GM12878 (cell line): ENCODE results near the gene PMS1. TPM values are rescaled to one million over a fixed set of nuclear protein-coding genes. Genes with fewer than 3 reads are reported as not detected.

Source experiments
- ATAC-seq: fragments of 200-7000 bp; cut with Tn5 transposase; 3 replicates; pipeline ENCODE4 v1.9.1; 2020; ENCODE audit warnings: mild to moderate bottlenecking, moderate library complexity
- BruUV-seq: library from RNA; stranded (reverse); fragments of 400-500 nt; replicated peaks from 2 replicates; lab custom pipeline; 2021; lab: Mats Ljungman, UMichigan
- CTCF ChIA-PET: fragments of 300-600 bp; sonication (Branson Sonifier 250); formaldehyde crosslinking; extraction: SDS; loops from one replicate; lab custom pipeline; 2021; ENCODE audit warnings: inconsistent platforms; lab: Yijun Ruan, JAX
- POLR2A ChIA-PET: fragments of 350-600 bp; formaldehyde crosslinking; extraction: SDS; loops from one replicate; lab custom pipeline; 2021; ENCODE audit warnings: inconsistent platforms; lab: Charles Lee
- RAD21 ChIA-PET: fragments of 300-600 bp; sonication (Branson Sonifier 250); formaldehyde crosslinking; loops from one replicate; lab custom pipeline; 2023; ENCODE audit warnings: antibody characterized with exemption; ENCODE audit not compliant: unreplicated experiment; lab: Charles Lee
- SMC1A ChIA-PET: fragments of 300-600 bp; sonication (Branson Sonifier 250); formaldehyde crosslinking; loops from one replicate; lab custom pipeline; 2023; ENCODE audit not compliant: unreplicated experiment, uncharacterized antibody; lab: Charles Lee
- DNase-seq: peaks from one replicate; pipeline ENCODE4 v3.0.0-alpha.2; 2011; ENCODE audit warnings: low read depth, low spot score
- FAIRE-seq: peaks from 3 replicates; lab custom pipeline; 2011; peaks lifted over from hg19 to GRCh38; lab: Jason Lieb, UNC
- H2AFZ ChIP-seq: 2 replicates; pipeline ENCODE4 v1.6.0; 2011; ENCODE audit warnings: low read depth, low read length, control low read depth; ENCODE audit not compliant: control insufficient read depth
- H3K27ac ChIP-seq: 2 replicates; pipeline ENCODE4 v1.5.1; 2011; ENCODE audit warnings: control low read depth; ENCODE audit not compliant: control insufficient read depth, insufficient read depth
- H3K27me3 ChIP-seq, 2 experiments: replicated peaks in 1 of 2; 2 replicates each; pipeline versions ENCODE4 v1.6.0 to v1.6.1; 2011; ENCODE audit warnings: low read length in 1 of 2; ENCODE audit not compliant: control insufficient read depth in 2 of 2, insufficient read depth in 2 of 2
- H3K36me3 ChIP-seq, 2 experiments: 2 replicates each; pipeline ENCODE4 v1.5.1; 2011; ENCODE audit warnings: low read length in 1 of 2; ENCODE audit not compliant: control insufficient read depth in 2 of 2, insufficient read depth in 2 of 2
- H3K4me1 ChIP-seq: 2 replicates; pipeline ENCODE4 v1.6.1; 2011; ENCODE audit warnings: mild to moderate bottlenecking, low read length, moderate library complexity, mixed read lengths; ENCODE audit not compliant: control insufficient read depth, insufficient read depth
- H3K4me2 ChIP-seq: 2 replicates; pipeline ENCODE4 v1.6.0; 2011; ENCODE audit warnings: control low read depth; ENCODE audit not compliant: control insufficient read depth, insufficient read depth
- H3K4me3 ChIP-seq: fragments of 200-600 bp; sonication (generic); 2 replicates; pipeline ENCODE4 v1.5.1; 2016
- H3K79me2 ChIP-seq: 2 replicates; pipeline ENCODE4 v1.6.0; 2011; ENCODE audit warnings: low read length; ENCODE audit not compliant: control insufficient read depth, insufficient read depth
- H3K9ac ChIP-seq: 2 replicates; pipeline ENCODE4 v1.8.0; 2011; ENCODE audit warnings: low read length, control low read depth, mixed read lengths; ENCODE audit not compliant: control insufficient read depth, insufficient read depth
- H3K9me3 ChIP-seq: replicated peaks from 3 replicates; pipeline ENCODE4 v1.5.1; 2011; ENCODE audit warnings: mild to moderate bottlenecking, low read length; ENCODE audit not compliant: control insufficient read depth, insufficient read depth
- H4K20me1 ChIP-seq: 2 replicates; pipeline ENCODE4 v1.6.0; 2011; ENCODE audit not compliant: control insufficient read depth, insufficient read depth
- CBX5 ChIP-seq: sonication (generic); IDR thresholded peaks from 2 replicates; pipeline ENCODE4 v1.6.1; 2016; ENCODE audit warnings: low read depth, moderate library complexity, mild to moderate bottlenecking, inconsistent platforms
- KAT2A ChIP-seq: conservative IDR thresholded peaks from 2 replicates; pipeline ENCODE4 v1.6.1; 2011; ENCODE audit warnings: low read depth, low read length; ENCODE audit not compliant: control insufficient read depth
- MTA2 ChIP-seq: fragments of 450-650 bp; IDR thresholded peaks from 2 replicates; pipeline ENCODE4 v1.6.1; 2016; ENCODE audit warnings: low read depth, mild to moderate bottlenecking, moderate library complexity
- MTA3 ChIP-seq: IDR thresholded peaks from 2 replicates; pipeline ENCODE4 v1.6.1; 2012; ENCODE audit warnings: low read length, inconsistent platforms, borderline replicate concordance
- MYC ChIP-seq: IDR thresholded peaks from 2 replicates; pipeline ENCODE4 v1.6.1; 2011; ENCODE audit warnings: mild to moderate bottlenecking, low read length, moderate library complexity, inconsistent platforms; ENCODE audit not compliant: insufficient read depth, insufficient replicate concordance, insufficient read length, severe bottlenecking
- RAD21 ChIP-seq: IDR thresholded peaks from 2 replicates; pipeline ENCODE4 v1.6.1; 2011; ENCODE audit warnings: mild to moderate bottlenecking, low read depth, low read length, moderate library complexity; ENCODE audit not compliant: insufficient read depth
- RUNX3 ChIP-seq: IDR thresholded peaks from 2 replicates; pipeline ENCODE4 v1.6.1; 2012; ENCODE audit warnings: low read length, inconsistent platforms
- SP1 ChIP-seq: IDR thresholded peaks from one replicate; pipeline ENCODE4 v1.6.1; 2011; ENCODE audit warnings: low read depth, low read length
- SUPT20H ChIP-seq: IDR thresholded peaks from 2 replicates; pipeline ENCODE4 v1.6.1; 2011; ENCODE audit warnings: low read depth, mild to moderate bottlenecking, low read length, moderate library complexity, borderline replicate concordance; ENCODE audit not compliant: control insufficient read depth
- TAF1 ChIP-seq: IDR thresholded peaks from 2 replicates; pipeline ENCODE4 v1.6.1; 2011; ENCODE audit warnings: mild to moderate bottlenecking, low read depth, low read length, borderline replicate concordance
- TCF7 ChIP-seq: IDR thresholded peaks from 2 replicates; pipeline ENCODE4 v1.6.1; 2014; ENCODE audit warnings: antibody characterized with exemption, borderline replicate concordance
- WGBS: methylation state at CpG from one replicate; pipeline ENCODE4 v1.1.6; 2016; ENCODE audit warnings: low lambda C conversion rate; ENCODE audit not compliant: insufficient replicate concordance, insufficient coverage; ENCODE audit errors: missing lambda C conversion rate; 5-methylcytosine and 5-hydroxymethylcytosine counted together
- in situ Hi-C: fragments of 300-500 bp; cut with MboI; formaldehyde crosslinking; loops from 9 replicates; pipeline ENCODE4 v1.14.3; 2018; ENCODE audit warnings: mixed read lengths
- intact Hi-C: fragments of 100-400 bp; cut with micrococcal nuclease; formaldehyde crosslinking; loops from one replicate; pipeline ENCODE4 v1.14.2; 2022; ENCODE audit not compliant: unreplicated experiment
- polyA plus RNA-seq, 11 experiments: library from polyadenylated mRNA; depleted of rRNA in 4 of 11; unstranded in 6 of 11; stranded (reverse) in 5 of 11; fragments of >200 nt; fragmentation: Nextera tagmentation in 4 of 11; fragmentation: Illumina TruSeq in 1 of 11; extraction: Ambion mirVana in 4 of 11; extraction: Trizol in 1 of 11; gene quantifications; 1 replicate in 1 of 11; 2 replicates in 10 of 11; pipeline versions ENCODE4 v1.2.1 to v1.2.3, GENCODE V29; 2011 to 2016; ENCODE audit warnings: inconsistent platforms in 2 of 11, missing spikeins in 2 of 11, low read depth in 1 of 11
- total RNA-seq, 4 experiments: library from RNA; depleted of rRNA in 3 of 4; stranded (reverse); fragments of >200 nt in 3 of 4; fragmentation: Illumina TruSeq in 1 of 4; extraction: Trizol in 1 of 4; gene quantifications; 2 replicates each; pipeline versions ENCODE4 v1.2.1 to v1.2.3, GENCODE V29; 2013 to 2021
- TF ChIP-seq, protein P1 (sequence below): fragments of 450-650 bp; IDR thresholded peaks from 2 replicates; pipeline ENCODE4 v1.6.1; 2016; ENCODE audit warnings: mild to moderate bottlenecking

Gene PMS1
- total and polyA plus RNA-seq, 10 of the 15 experiments (the other 5 are each of a cell fraction or from before 2014, with no cell fraction given) = 18.7 to 50.6 (median 29.5) TPM

DNA sequence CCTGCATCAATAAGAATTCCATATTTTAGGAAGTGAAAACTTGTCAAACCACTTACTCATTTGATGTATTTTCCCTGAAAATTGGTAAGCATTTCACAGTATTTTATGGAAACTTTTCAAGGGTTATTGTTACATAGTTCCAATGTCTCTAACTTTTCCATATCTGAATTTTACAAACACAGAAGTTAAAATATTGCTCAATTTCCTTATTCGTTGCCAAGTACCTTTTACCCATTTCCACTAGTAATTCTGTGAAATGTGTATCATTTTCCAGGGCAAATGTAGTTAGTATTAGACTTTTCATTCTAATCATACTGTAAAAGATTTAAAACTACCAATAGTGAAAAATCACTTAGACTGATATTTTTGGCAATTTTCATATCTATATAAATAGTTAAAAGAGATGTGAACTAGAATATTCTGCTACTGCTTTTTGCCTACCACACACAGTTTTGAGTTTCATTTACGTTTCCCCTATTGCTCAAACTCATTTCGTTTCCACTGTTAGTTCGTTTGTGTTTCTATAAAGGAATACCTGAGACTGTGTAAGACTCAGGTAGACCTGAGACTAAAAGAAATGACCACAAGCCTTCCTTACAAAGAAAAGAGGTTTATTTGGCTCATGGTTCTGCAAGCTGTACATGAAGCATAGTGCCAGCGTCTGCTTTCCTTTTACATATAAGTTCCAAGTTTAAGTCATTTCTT lies 86.3 kb downstream of the PMS1 start:
- H4K20me1 ChIP-seq = no peaks in the 10 kb centered on the region
- no peaks in the 10 kb centered on the region for H3K27me3 ChIP-seq
- POLR2A ChIA-PET = no interaction called here
- BruUV-seq = no TSS peak
- ATAC-seq = peak; percentile 37
- no peak overlapping the region for H3K4me2 ChIP-seq
- no peak overlapping the region for H3K9ac ChIP-seq
- no peak overlapping the region for H2AFZ ChIP-seq
- in situ Hi-C loops = no loop called here
- no peak for DNase-seq
- CTCF ChIA-PET = interaction anchor here (1.5 kb wide), 1 partner anchor 20 kb away, joined by 4 read pairs; no protein-coding TSS in a partner anchor
- H3K4me1 ChIP-seq = no peaks in the 10 kb centered on the region
- no peak for FAIRE-seq
- peaks cover 4% of the 10 kb centered on the region for H3K9me3 ChIP-seq
- intact Hi-C loops = no loop called here
- TF ChIP-seq RAD21 (no peak), CBX5 (0 out of 2 replicates have a peak, but pooled peaks have one; percentile 35), RUNX3 (0 out of 2 replicates have a peak, but pooled peaks have one; percentile 7)
- H3K36me3 ChIP-seq = peaks cover 0 to 15% of the 10 kb centered on the region in 2 experiments; a peak in 2 of 4 replicates
- RAD21 ChIA-PET = no interaction called here
- no peaks in the 10 kb centered on the region for H3K79me2 ChIP-seq
- SMC1A ChIA-PET = interaction anchor here (1.4 kb wide), 1 partner anchor 27 kb away, joined by 4 read pairs; no protein-coding TSS in a partner anchor
- H3K4me3 ChIP-seq = no peak overlapping the region
- 53% methylated on average over 5 of the region's 5 CpGs for WGBS
- H3K27ac ChIP-seq = no peak overlapping the region

DNA sequence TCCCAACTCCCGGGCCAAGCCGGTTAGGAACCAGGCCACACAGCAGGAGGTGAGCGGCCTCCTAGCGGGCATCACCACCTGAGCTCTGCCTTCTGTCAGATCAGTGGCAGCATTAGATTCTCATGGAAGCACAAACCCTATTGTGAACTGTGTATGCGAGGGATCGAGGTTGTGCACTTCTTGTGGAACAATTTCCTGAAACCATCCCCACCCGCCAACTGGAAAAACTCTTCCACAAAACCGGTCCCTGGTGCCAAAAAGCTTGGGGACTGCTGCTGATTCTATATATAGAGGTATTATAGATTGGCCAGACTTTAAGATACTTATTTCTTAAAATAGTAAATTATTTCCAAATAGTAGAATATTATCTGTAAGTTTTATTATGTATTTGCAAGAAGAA lies 89.4 kb downstream of the PMS1 start:
- ChIA-PET CTCF (no interaction called here), SMC1A (no interaction called here), POLR2A (no interaction called here), RAD21 (no interaction called here)
- Histone ChIP-seq H3K27me3 (no peaks in the 10 kb centered on the region), H3K36me3 (peaks cover 0 to 12% of the 10 kb centered on the region in 2 experiments; a peak in 1 of 4 replicates), H3K27ac (no peak overlapping the region), H3K4me1 (no peaks in the 10 kb centered on the region), H2AFZ (no peak overlapping the region), H4K20me1 (no peaks in the 10 kb centered on the region), H3K79me2 (no peaks in the 10 kb centered on the region), H3K4me3 (no peak overlapping the region), H3K4me2 (no peak overlapping the region), H3K9ac (no peak overlapping the region), H3K9me3 (peaks cover 4% of the 10 kb centered on the region)
- WGBS = 93% methylated on average over 8 of the region's 8 CpGs
- ATAC-seq (no peak), DNase-seq (no peak), FAIRE-seq (no peak)
- BruUV-seq = no TSS peak
- intact Hi-C loops (no loop called here), in situ Hi-C loops (no loop called here)
- TF ChIP-seq TCF7 (no peak), SUPT20H (no peak), KAT2A (no peak), MYC (no peak), MTA2 (no peak), SP1 (no peak), TAF1 (no peak), MTA3 (no peak)
- TF ChIP-seq, protein P1, sequence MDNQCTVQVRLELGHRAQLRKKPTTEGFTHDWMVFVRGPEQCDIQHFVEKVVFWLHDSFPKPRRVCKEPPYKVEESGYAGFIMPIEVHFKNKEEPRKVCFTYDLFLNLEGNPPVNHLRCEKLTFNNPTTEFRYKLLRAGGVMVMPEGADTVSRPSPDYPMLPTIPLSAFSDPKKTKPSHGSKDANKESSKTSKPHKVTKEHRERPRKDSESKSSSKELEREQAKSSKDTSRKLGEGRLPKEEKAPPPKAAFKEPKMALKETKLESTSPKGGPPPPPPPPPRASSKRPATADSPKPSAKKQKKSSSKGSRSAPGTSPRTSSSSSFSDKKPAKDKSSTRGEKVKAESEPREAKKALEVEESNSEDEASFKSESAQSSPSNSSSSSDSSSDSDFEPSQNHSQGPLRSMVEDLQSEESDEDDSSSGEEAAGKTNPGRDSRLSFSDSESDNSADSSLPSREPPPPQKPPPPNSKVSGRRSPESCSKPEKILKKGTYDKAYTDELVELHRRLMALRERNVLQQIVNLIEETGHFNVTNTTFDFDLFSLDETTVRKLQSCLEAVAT = no peak
